HepG2 (cell line): ENCODE results near the gene DCLRE1C. TPM values are rescaled to one million over a fixed set of nuclear protein-coding genes. Genes with fewer than 3 reads are reported as not detected.

ENCODE experiments used
- ZNF703 ChIP-seq: sonication (generic); formaldehyde crosslinking; IDR thresholded peaks from 2 replicates; pipeline ENCODE4 v1.5.1; 2020; ENCODE audit warnings: missing genetic modification reagents, mild to moderate bottlenecking, moderate library complexity, borderline replicate concordance
- polyA plus RNA-seq, 8 experiments: library from polyadenylated mRNA; depleted of rRNA in 3 of 8; stranded (reverse) in 7 of 8; unstranded in 1 of 8; fragments of >200 nt; fragmentation: Illumina TruSeq in 4 of 8; extraction: Trizol in 4 of 8; gene quantifications; 2 replicates each; pipeline versions ENCODE4 v1.2.1 to v1.2.3, GENCODE V29; 2011 to 2016; ENCODE audit warnings: low read depth in 4 of 8, missing spikeins in 1 of 8, mixed read lengths in 1 of 8; ENCODE audit not compliant: insufficient read depth in 1 of 8
- total RNA-seq, 5 experiments: library from RNA; depleted of rRNA; stranded (reverse); fragments of >200 nt; fragmentation: Illumina TruSeq; extraction: Trizol; gene quantifications; 2 replicates each; pipeline ENCODE4 v1.2.3, GENCODE V29; 2016; ENCODE audit warnings: low read depth in 1 of 5
- TF ChIP-seq, protein P1 (sequence below), 2 experiments: fragments of 450-650 bp in 1 of 2; sonication (generic) in 1 of 2; formaldehyde crosslinking in 1 of 2; IDR thresholded peaks; 2 replicates each; pipeline versions ENCODE4 v1.6.1 to v1.8.0; 2016 to 2022; ENCODE audit warnings: antibody characterized with exemption in 1 of 2, mild to moderate bottlenecking in 1 of 2, missing genetic modification reagents in 1 of 2

The DCLRE1C gene
- total and polyA plus RNA-seq, 2 of the 13 experiments (the other 11 are each of a cell fraction or from before 2014, with no cell fraction given): 3.0 to 10.3 TPM

DNA sequence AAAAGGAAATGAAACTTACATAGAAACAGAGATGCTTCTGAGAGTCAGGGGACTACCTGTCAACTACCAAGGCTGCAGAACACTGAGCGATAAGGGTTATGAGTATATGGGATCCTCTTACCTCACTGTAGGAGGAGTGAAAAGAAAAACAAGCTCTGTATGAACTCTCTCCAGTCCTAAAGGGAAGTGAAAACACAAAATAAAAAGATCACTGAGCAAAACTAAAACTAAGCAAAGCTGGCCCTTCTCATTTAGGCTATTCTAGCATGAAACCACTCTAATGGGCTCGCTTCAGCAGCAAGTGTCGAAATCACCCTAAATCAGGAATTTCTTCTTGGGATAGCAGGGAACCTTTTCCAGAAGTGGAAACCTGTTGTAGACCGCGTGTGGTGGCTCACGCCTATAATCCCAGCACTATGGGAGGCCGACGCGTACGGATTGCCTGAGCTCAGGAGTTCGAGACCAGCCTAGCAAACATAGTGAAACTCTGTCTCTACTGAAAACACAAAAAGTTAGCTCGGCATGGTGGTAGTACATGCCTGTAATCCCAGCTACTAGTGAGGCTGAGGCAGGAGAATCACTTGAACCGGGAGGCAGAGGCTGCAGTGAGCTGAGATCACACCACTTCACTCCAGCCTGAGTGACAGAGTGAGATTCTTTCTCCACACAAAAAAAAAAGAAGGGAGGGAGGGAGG lies 27.0 kb downstream of the DCLRE1C start (continued):
- TF ChIP-seq, protein P1, sequence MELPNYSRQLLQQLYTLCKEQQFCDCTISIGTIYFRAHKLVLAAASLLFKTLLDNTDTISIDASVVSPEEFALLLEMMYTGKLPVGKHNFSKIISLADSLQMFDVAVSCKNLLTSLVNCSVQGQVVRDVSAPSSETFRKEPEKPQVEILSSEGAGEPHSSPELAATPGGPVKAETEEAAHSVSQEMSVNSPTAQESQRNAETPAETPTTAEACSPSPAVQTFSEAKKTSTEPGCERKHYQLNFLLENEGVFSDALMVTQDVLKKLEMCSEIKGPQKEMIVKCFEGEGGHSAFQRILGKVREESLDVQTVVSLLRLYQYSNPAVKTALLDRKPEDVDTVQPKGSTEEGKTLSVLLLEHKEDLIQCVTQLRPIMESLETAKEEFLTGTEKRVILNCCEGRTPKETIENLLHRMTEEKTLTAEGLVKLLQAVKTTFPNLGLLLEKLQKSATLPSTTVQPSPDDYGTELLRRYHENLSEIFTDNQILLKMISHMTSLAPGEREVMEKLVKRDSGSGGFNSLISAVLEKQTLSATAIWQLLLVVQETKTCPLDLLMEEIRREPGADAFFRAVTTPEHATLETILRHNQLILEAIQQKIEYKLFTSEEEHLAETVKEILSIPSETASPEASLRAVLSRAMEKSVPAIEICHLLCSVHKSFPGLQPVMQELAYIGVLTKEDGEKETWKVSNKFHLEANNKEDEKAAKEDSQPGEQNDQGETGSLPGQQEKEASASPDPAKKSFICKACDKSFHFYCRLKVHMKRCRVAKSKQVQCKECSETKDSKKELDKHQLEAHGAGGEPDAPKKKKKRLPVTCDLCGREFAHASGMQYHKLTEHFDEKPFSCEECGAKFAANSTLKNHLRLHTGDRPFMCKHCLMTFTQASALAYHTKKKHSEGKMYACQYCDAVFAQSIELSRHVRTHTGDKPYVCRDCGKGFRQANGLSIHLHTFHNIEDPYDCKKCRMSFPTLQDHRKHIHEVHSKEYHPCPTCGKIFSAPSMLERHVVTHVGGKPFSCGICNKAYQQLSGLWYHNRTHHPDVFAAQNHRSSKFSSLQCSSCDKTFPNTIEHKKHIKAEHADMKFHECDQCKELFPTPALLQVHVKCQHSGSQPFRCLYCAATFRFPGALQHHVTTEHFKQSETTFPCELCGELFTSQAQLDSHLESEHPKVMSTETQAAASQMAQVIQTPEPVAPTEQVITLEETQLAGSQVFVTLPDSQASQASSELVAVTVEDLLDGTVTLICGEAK (IDR thresholded peaks at IDR 0.05): no peak
- TF ChIP-seq, protein P1 (CRISPR knock-in tag; IDR thresholded peaks at IDR 0.05): no peak
- TF ChIP-seq ZNF703 (CRISPR knock-in tag): no peak
